Testis (tissue), 2 donors: ENCODE data around the gene LMF2.

Experiments used
- POLR2A ChIP-seq: fragments of 450-650 bp; IDR thresholded peaks from one replicate; pipeline ENCODE4 v1.6.1; 2017; ENCODE audit warnings: antibody characterized with exemption, mild to moderate bottlenecking, moderate library complexity
- TF ChIP-seq, protein P1 (sequence below), 3 experiments: fragments of 450-650 bp in 2 of 3; fragments of 200-600 bp in 1 of 3; sonication (generic) in 1 of 3; IDR thresholded peaks; one replicate each; pipeline ENCODE4 v1.5.1; 2016 to 2019; ENCODE audit warnings: antibody characterized with exemption in 3 of 3, mild to moderate bottlenecking in 2 of 3, moderate library complexity in 1 of 3

GRCh38 chr22:50529897-50530579, 22.5 kb upstream of the LMF2 start, which contains the start of gene TYMP:
- TF ChIP-seq, protein P1, sequence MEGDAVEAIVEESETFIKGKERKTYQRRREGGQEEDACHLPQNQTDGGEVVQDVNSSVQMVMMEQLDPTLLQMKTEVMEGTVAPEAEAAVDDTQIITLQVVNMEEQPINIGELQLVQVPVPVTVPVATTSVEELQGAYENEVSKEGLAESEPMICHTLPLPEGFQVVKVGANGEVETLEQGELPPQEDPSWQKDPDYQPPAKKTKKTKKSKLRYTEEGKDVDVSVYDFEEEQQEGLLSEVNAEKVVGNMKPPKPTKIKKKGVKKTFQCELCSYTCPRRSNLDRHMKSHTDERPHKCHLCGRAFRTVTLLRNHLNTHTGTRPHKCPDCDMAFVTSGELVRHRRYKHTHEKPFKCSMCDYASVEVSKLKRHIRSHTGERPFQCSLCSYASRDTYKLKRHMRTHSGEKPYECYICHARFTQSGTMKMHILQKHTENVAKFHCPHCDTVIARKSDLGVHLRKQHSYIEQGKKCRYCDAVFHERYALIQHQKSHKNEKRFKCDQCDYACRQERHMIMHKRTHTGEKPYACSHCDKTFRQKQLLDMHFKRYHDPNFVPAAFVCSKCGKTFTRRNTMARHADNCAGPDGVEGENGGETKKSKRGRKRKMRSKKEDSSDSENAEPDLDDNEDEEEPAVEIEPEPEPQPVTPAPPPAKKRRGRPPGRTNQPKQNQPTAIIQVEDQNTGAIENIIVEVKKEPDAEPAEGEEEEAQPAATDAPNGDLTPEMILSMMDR (IDR thresholded peaks at IDR 0.05) = no peak
- no peak for TF ChIP-seq POLR2A
